K562 (cell line): Measurements from ENCODE around the gene TMEM184A. TPM values are rescaled to one million over a fixed set of nuclear protein-coding genes. Genes with fewer than 3 reads are reported as not detected.

Source experiments
- ADNP ChIP-seq: fragments of 200-800 bp; sonication (Bioruptor generic); IDR thresholded peaks from 2 replicates; pipeline ENCODE4 v1.6.1; 2016; ENCODE audit warnings: missing genetic modification characterization, missing compliant biosample characterization
- ATF2 ChIP-seq: sonication (generic); formaldehyde crosslinking; IDR thresholded peaks from 2 replicates; pipeline ENCODE4 v1.8.1; 2022; ENCODE audit warnings: missing genetic modification reagents
- ATF3 ChIP-seq, 2 experiments: fragments of 450-650 bp in 1 of 2; sonication (generic) in 1 of 2; formaldehyde crosslinking in 1 of 2; IDR thresholded peaks in 1 of 2; conservative IDR thresholded peaks in 1 of 2; 2 replicates each; pipeline versions ENCODE4 v1.6.1 to v1.8.1; 2016 to 2023; ENCODE audit warnings: mild to moderate bottlenecking in 2 of 2, moderate library complexity in 2 of 2, inconsistent platforms in 1 of 2, missing genetic modification reagents in 1 of 2
- ATF4 ChIP-seq: fragments of 450-650 bp; formaldehyde crosslinking; IDR thresholded peaks from 2 replicates; pipeline ENCODE4 v1.4.0; 2022; ENCODE audit warnings: mild to moderate bottlenecking, moderate library complexity
- BCOR ChIP-seq: fragments of 450-650 bp; IDR thresholded peaks from 2 replicates; pipeline ENCODE4 v1.6.1; 2016
- CTBP1 ChIP-seq: fragments of 450-650 bp; IDR thresholded peaks from 2 replicates; pipeline ENCODE4 v1.6.1; 2016; ENCODE audit warnings: borderline replicate concordance
- EGR1 ChIP-seq: fragments of 450-650 bp; conservative IDR thresholded peaks from 2 replicates; pipeline ENCODE4 v1.6.1; 2017; ENCODE audit warnings: mild to moderate bottlenecking
- ETS2 ChIP-seq: IDR thresholded peaks from 2 replicates; pipeline ENCODE4 v1.6.1; 2016; ENCODE audit warnings: borderline replicate concordance, missing genetic modification characterization, mild to moderate bottlenecking, moderate library complexity, missing compliant biosample characterization; ENCODE audit not compliant: poor library complexity, severe bottlenecking
- FOSL1 ChIP-seq: fragments of 200-800 bp; sonication (Bioruptor generic); conservative IDR thresholded peaks from 2 replicates; pipeline ENCODE4 v1.6.1; 2016; ENCODE audit warnings: missing genetic modification characterization, missing compliant biosample characterization
- GTF2E2 ChIP-seq: fragments of 200-800 bp; sonication (Bioruptor generic); IDR thresholded peaks from 2 replicates; pipeline ENCODE4 v1.6.1; 2016; ENCODE audit warnings: missing genetic modification characterization, missing compliant biosample characterization
- NCOA2 ChIP-seq, 2 experiments: fragments of 450-650 bp; IDR thresholded peaks; 2 replicates each; pipeline ENCODE4 v1.6.1; 2018; ENCODE audit warnings: mild to moderate bottlenecking in 2 of 2, moderate library complexity in 1 of 2; ENCODE audit not compliant: partially characterized antibody in 2 of 2
- PRMT5 ChIP-seq: sonication (generic); formaldehyde crosslinking; IDR thresholded peaks from 2 replicates; pipeline ENCODE4 v1.5.0; 2020; ENCODE audit warnings: missing genetic modification reagents
- RUNX1 ChIP-seq: sonication (generic); IDR thresholded peaks from 2 replicates; pipeline ENCODE4 v1.6.1; 2016; ENCODE audit warnings: antibody characterized with exemption, low read depth
- ZBTB9 ChIP-seq: fragments of 450-650 bp; formaldehyde crosslinking; IDR thresholded peaks from 2 replicates; pipeline ENCODE4 v1.4.0; 2020; ENCODE audit warnings: mild to moderate bottlenecking, moderate library complexity
- ZFP36 ChIP-seq: fragments of 150-350 bp; IDR thresholded peaks from 2 replicates; pipeline ENCODE4 v1.6.1; 2018; ENCODE audit warnings: low read length, low read depth; ENCODE audit not compliant: partially characterized antibody
- ZNF518B ChIP-seq: fragments of 250-450 bp; sonication (Bioruptor Pico); IDR thresholded peaks from 2 replicates; pipeline ENCODE4 v1.5.0; 2021; ENCODE audit warnings: mild to moderate bottlenecking, moderate library complexity
- ZNF655 ChIP-seq: fragments of 250-450 bp; sonication (Bioruptor Pico); IDR thresholded peaks from 2 replicates; pipeline ENCODE4 v1.5.0; 2021
- polyA plus RNA-seq, 8 experiments: library from polyadenylated mRNA; depleted of rRNA in 4 of 8; stranded (reverse) in 5 of 8; unstranded in 3 of 8; fragments of >200 nt; fragmentation: Nextera tagmentation in 2 of 8; fragmentation: Illumina TruSeq in 1 of 8; extraction: Ambion mirVana in 2 of 8; extraction: Trizol in 1 of 8; gene quantifications; 2 replicates each; pipeline versions ENCODE4 v1.2.1 to v1.2.3, GENCODE V29; 2011 to 2014; ENCODE audit warnings: inconsistent platforms in 1 of 8, missing spikeins in 1 of 8
- total RNA-seq, 7 experiments: library from RNA; depleted of rRNA in 6 of 7; stranded (reverse); fragments of >200 nt in 6 of 7; fragmentation: Illumina TruSeq in 2 of 7; extraction: Trizol in 2 of 7; gene quantifications; 2 replicates each; pipeline versions ENCODE4 v1.2.1 to v1.2.3, GENCODE V29; 2011 to 2021; ENCODE audit warnings: low replicate concordance in 1 of 7

Gene TMEM184A
- total and polyA plus RNA-seq, 9 of the 15 experiments (the other 6 are each of a cell fraction or from before 2014, with no cell fraction given) = 0.10 to 0.18 (median 0.11) TPM; not detected in 6

GRCh38 chr7:1555046-1555812 lies 776 bp downstream of the TMEM184A start (continued):
- TF ChIP-seq ZNF655 (CRISPR knock-in tag) (no peak), CTBP1 (peak; percentile 30; the same call in 1 of the 2 replicates), ZFP36 (no peak), RUNX1 (no peak), BCOR (peak; percentile 9; the same call in 1 of the 2 replicates), PRMT5 (CRISPR knock-in tag) (no peak), NCOA2 (IDR thresholded peaks at IDR 0.05; ENCODE audit: partially characterized antibody in 2 of 2) (no peak), EGR1 (peak; percentile 67; the same call in 1 of the 2 replicates), ADNP (peak; percentile 61), ETS2 (tag) (no peak), ZNF518B (CRISPR knock-in tag) (no peak), ATF2 (CRISPR knock-in tag) (no peak), ATF3 (IDR thresholded peaks at IDR 0.05) (peak; percentile 37; the same call in 1 of the 2 replicates), ATF3 (CRISPR knock-in tag; conservative IDR thresholded peaks at IDR 0.05) (no peak), ATF4 (CRISPR knock-in tag) (no peak), FOSL1 (tag) (peak; percentile 30; the same call in 1 of the 2 replicates), ZBTB9 (CRISPR knock-in tag) (no peak), GTF2E2 (tag) (no peak)
